ENCODE measurements around the gene SH3GL1.

The SH3GL1 gene

GRCh38 chr19:4396949-4397783 is 3.2 kb downstream of the SH3GL1 start:
- no peak for DNase-seq (ENCODE audit: low read depth in 2 of 2)

GRCh38 chr19:4393947-4394590 is 6.3 kb downstream of the SH3GL1 start:
- no peak for DNase-seq (ENCODE audit: low read depth in 2 of 2)

GRCh38 chr19:4391701-4392483 is 8.5 kb downstream of the SH3GL1 start:
- DNase-seq (ENCODE audit: low read depth in 2 of 2), result no peak

- no peak for DNase-seq (ENCODE audit: low read depth in 2 of 2)
Measured at GRCh38 chr19:4391306-4391693, 9.0 kb downstream of the SH3GL1 start.

- DNase-seq (ENCODE audit: low read depth in 2 of 2), result no peak
Measured at GRCh38 chr19:4390567-4391305, 9.6 kb downstream of the SH3GL1 start.

- DNase-seq (ENCODE audit: low read depth in 2 of 2), result no peak
Measured at GRCh38 chr19:4390017-4390566, 10.3 kb downstream of the SH3GL1 start.

GRCh38 chr19:4389511-4390016 is 10.8 kb downstream of the SH3GL1 start:
- no peak for DNase-seq (ENCODE audit: low read depth in 2 of 2)

GRCh38 chr19:4389064-4389375 is 11.3 kb downstream of the SH3GL1 start:
- no peak for DNase-seq (ENCODE audit: low read depth in 2 of 2)

GRCh38 chr19:4388337-4389063 is 11.8 kb downstream of the SH3GL1 start:
- no peak for DNase-seq (ENCODE audit: low read depth in 2 of 2)

- no peak for DNase-seq (ENCODE audit: low read depth in 2 of 2)
Measured at GRCh38 chr19:4386041-4386782, 14.1 kb downstream of the SH3GL1 start.

GRCh38 chr19:4385291-4386040 is 14.9 kb downstream of the SH3GL1 start:
- no peak for DNase-seq (ENCODE audit: low read depth in 2 of 2)

GRCh38 chr19:4380254-4380727 is 20.1 kb downstream of the SH3GL1 start:
- peak in 1 of 2 donors; percentile 22 for DNase-seq (ENCODE audit: low read depth in 2 of 2)

- peak in 1 of 2 donors; percentile 23 for DNase-seq (ENCODE audit: low read depth in 2 of 2)
Measured at GRCh38 chr19:4379383-4380253, 20.7 kb downstream of the SH3GL1 start.

- DNase-seq (ENCODE audit: low read depth in 2 of 2), result no peak
Measured at GRCh38 chr19:4378886-4379285, 21.5 kb downstream of the SH3GL1 start.

GRCh38 chr19:4376991-4377781 is 23.2 kb downstream of the SH3GL1 start:
- no peak for DNase-seq (ENCODE audit: low read depth in 2 of 2)

GRCh38 chr19:4376671-4376990 is 23.7 kb downstream of the SH3GL1 start:
- no peak for DNase-seq (ENCODE audit: low read depth in 2 of 2)

- DNase-seq (ENCODE audit: low read depth in 2 of 2), result no peak
Measured at GRCh38 chr19:4376028-4376670, 24.2 kb downstream of the SH3GL1 start.

Data from stimulated activated CD4-positive, alpha-beta T cell treated with anti-CD3 and anti-CD28 coated beads, Interleukin-4, amount 100 ng/mL, for 48 hours (primary cell).